OCI-LY1 (cell line): ENCODE measurements around the gene CSMD2.

Source experiments
- EZH2 ChIP-seq: fragments of 200-600 bp; sonication (generic), shearing (Covaris generic); IDR thresholded peaks from 2 replicates; pipeline ENCODE4 v1.8.0; 2017; ENCODE audit warnings: borderline replicate concordance, mixed run types, mild to moderate bottlenecking, antibody characterized with exemption, low read length, moderate library complexity, mixed read lengths
- TF ChIP-seq, protein P1 (sequence below): fragments of 200-600 bp; sonication (generic), shearing (Covaris generic); IDR thresholded peaks from 2 replicates; pipeline ENCODE4 v1.5.1; 2017; ENCODE audit warnings: mild to moderate bottlenecking, antibody characterized with exemption, low read length, moderate library complexity, mixed read lengths

DNA sequence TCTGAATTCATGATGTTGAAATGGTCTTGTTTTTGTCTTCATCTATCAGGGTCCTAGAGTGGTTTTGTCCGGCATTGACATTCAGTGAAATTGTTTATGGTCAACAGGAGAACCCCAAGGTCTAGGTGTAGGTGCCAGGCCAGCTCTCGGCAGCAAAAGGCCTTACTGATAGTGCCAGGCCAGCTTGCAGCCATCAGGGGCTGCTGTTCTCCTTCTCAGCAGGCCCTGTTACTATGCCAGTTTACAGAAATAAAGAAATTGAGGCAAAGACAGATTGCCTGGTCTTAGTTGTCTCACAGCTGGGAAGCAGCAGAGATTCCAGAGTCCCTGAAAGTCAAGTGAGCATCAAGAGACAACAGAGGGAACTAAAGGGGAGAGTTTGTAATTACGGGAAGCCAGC lies 289.2 kb downstream of the CSMD2 start:
- TF ChIP-seq, protein P1, sequence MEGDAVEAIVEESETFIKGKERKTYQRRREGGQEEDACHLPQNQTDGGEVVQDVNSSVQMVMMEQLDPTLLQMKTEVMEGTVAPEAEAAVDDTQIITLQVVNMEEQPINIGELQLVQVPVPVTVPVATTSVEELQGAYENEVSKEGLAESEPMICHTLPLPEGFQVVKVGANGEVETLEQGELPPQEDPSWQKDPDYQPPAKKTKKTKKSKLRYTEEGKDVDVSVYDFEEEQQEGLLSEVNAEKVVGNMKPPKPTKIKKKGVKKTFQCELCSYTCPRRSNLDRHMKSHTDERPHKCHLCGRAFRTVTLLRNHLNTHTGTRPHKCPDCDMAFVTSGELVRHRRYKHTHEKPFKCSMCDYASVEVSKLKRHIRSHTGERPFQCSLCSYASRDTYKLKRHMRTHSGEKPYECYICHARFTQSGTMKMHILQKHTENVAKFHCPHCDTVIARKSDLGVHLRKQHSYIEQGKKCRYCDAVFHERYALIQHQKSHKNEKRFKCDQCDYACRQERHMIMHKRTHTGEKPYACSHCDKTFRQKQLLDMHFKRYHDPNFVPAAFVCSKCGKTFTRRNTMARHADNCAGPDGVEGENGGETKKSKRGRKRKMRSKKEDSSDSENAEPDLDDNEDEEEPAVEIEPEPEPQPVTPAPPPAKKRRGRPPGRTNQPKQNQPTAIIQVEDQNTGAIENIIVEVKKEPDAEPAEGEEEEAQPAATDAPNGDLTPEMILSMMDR = no peak
- no peak for TF ChIP-seq EZH2
